ENCODE results near the gene SEC23IP.

Gene SEC23IP

GRCh38 chr10:119942973-119943372, 50.4 kb downstream of the SEC23IP start:
- no peak for ATAC-seq

GRCh38 chr10:119945805-119946204, 53.3 kb downstream of the SEC23IP start:
- ATAC-seq: no peak

GRCh38 chr10:119947300-119947699, 54.8 kb downstream of the SEC23IP start:
- no peak for ATAC-seq

- no peak for ATAC-seq
These were observed 64.9 kb downstream of the SEC23IP start for GRCh38 chr10:119957451-119957850.

GRCh38 chr10:119962837-119963236, 70.3 kb downstream of the SEC23IP start:
- ATAC-seq: no peak

- ATAC-seq: no peak
These were observed 74.5 kb downstream of the SEC23IP start for GRCh38 chr10:119967066-119967465.

- ATAC-seq: no peak
These were observed 77.1 kb downstream of the SEC23IP start for GRCh38 chr10:119969609-119970008.

GRCh38 chr10:119970107-119970506, 77.6 kb downstream of the SEC23IP start:
- ATAC-seq: no peak

GRCh38 chr10:119970963-119971362, 78.4 kb downstream of the SEC23IP start:
- no peak for ATAC-seq

- no peak for ATAC-seq
These were observed 80.8 kb downstream of the SEC23IP start for GRCh38 chr10:119973281-119973680.

- ATAC-seq: no peak
These were observed 83.9 kb downstream of the SEC23IP start for GRCh38 chr10:119976421-119976820.

GRCh38 chr10:119980956-119981750, 88.6 kb downstream of the SEC23IP start:
- no peak for ATAC-seq

GRCh38 chr10:119981826-119982225, 89.3 kb downstream of the SEC23IP start:
- ATAC-seq: no peak

- no peak for ATAC-seq
These were observed 95.8 kb downstream of the SEC23IP start for GRCh38 chr10:119988333-119988732.

- no peak for ATAC-seq
These were observed 97.4 kb downstream of the SEC23IP start for GRCh38 chr10:119989966-119990365.

- no peak for ATAC-seq
These were observed 98.5 kb downstream of the SEC23IP start for GRCh38 chr10:119991066-119991465.

GRCh38 chr10:119991816-119992215, 99.3 kb downstream of the SEC23IP start:
- ATAC-seq: no peak
